ENCODE results near the gene ZBTB46.

Gene ZBTB46

DNA sequence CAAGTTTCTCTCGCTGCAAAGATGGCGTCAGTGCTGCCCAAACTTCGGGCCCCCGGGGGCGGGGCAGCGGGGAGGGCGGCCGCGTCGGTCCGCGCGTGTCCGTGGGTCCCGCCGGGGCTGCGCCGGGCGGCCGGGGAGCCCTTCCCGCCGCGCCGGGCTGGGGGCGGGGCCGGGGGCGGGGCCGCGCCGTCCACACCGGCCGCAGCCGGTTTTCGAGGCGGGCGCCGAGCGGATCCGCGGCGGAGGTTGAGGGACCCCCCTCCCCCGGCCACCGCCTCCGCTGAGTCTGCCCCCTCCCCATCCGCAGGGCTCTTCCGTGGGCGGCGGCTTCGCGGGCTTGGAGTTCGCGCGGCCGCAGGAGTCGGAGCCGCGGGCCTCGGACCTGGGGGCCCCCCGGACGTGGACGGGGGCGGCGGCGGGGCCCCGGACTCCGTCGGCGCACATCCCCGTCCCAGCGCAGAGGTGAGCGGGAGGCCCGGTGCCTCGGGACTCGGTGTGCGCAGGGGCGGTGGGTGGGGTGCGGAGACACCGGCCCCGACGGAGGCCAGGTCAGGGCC is 90.9 kb downstream of the ZBTB46 start:
- TF ChIP-seq ZNF561 (tag by site-specific recombination; IDR thresholded peaks at IDR 0.05; ENCODE audit: borderline replicate concordance) (peak; percentile 67), ZSCAN30 (tag by site-specific recombination; IDR thresholded peaks at IDR 0.05) (peak; percentile 22; the same call in 1 of the 2 replicates), KLF1 (tag by site-specific recombination; IDR thresholded peaks at IDR 0.05) (no peak), KLF10 (tag by site-specific recombination; IDR thresholded peaks at IDR 0.05) (peak; percentile 63), ZNF24 (tag by site-specific recombination; IDR thresholded peaks at IDR 0.05) (no peak), ZNF600 (tag by site-specific recombination; IDR thresholded peaks at IDR 0.05) (no peak), SP2 (tag by site-specific recombination; IDR thresholded peaks at IDR 0.05) (peak; percentile 21; the same call in 1 of the 2 replicates), ZBTB8A (tag by site-specific recombination; IDR thresholded peaks at IDR 0.05) (no peak), ZNF335 (tag by site-specific recombination; conservative IDR thresholded peaks at IDR 0.05) (no peak), EGR2 (tag by site-specific recombination; IDR thresholded peaks at IDR 0.05; ENCODE audit: low read depth) (peak; percentile 4; the same call in 1 of the 2 replicates), ZNF354C (tag by site-specific recombination; IDR thresholded peaks at IDR 0.05; ENCODE audit: borderline replicate concordance, low read depth) (no peak), ZNF121 (tag by site-specific recombination; IDR thresholded peaks at IDR 0.05) (no peak), TCF7L2 (IDR thresholded peaks at IDR 0.05; ENCODE audit: borderline replicate concordance, low read depth, low read length) (no peak), ZFHX2 (tag by site-specific recombination; conservative IDR thresholded peaks at IDR 0.05) (peak; percentile 82), ZBTB7A (tag by site-specific recombination; IDR thresholded peaks at IDR 0.05; ENCODE audit: low read depth) (peak; percentile 44; the same call in 1 of the 2 replicates)
- TF ChIP-seq, protein P1, sequence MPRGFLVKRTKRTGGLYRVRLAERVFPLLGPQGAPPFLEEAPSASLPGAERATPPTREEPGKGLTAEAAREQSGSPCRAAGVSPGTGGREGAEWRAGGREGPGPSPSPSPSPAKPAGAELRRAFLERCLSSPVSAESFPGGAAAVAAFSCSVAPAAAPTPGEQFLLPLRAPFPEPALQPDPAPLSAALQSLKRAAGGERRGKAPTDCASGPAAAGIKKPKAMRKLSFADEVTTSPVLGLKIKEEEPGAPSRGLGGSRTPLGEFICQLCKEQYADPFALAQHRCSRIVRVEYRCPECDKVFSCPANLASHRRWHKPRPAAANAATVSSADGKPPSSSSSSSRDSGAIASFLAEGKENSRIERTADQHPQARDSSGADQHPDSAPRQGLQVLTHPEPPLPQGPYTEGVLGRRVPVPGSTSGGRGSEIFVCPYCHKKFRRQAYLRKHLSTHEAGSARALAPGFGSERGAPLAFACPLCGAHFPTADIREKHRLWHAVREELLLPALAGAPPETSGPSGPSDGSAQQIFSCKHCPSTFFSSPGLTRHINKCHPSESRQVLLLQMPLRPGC (tag by site-specific recombination; IDR thresholded peaks at IDR 0.05) = no peak
- TF ChIP-seq, protein P2, sequence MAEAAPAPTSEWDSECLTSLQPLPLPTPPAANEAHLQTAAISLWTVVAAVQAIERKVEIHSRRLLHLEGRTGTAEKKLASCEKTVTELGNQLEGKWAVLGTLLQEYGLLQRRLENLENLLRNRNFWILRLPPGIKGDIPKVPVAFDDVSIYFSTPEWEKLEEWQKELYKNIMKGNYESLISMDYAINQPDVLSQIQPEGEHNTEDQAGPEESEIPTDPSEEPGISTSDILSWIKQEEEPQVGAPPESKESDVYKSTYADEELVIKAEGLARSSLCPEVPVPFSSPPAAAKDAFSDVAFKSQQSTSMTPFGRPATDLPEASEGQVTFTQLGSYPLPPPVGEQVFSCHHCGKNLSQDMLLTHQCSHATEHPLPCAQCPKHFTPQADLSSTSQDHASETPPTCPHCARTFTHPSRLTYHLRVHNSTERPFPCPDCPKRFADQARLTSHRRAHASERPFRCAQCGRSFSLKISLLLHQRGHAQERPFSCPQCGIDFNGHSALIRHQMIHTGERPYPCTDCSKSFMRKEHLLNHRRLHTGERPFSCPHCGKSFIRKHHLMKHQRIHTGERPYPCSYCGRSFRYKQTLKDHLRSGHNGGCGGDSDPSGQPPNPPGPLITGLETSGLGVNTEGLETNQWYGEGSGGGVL (tag by site-specific recombination; IDR thresholded peaks at IDR 0.05) = peak; percentile 37; the same call in 1 of the 2 replicates
- TF ChIP-seq, protein P3, sequence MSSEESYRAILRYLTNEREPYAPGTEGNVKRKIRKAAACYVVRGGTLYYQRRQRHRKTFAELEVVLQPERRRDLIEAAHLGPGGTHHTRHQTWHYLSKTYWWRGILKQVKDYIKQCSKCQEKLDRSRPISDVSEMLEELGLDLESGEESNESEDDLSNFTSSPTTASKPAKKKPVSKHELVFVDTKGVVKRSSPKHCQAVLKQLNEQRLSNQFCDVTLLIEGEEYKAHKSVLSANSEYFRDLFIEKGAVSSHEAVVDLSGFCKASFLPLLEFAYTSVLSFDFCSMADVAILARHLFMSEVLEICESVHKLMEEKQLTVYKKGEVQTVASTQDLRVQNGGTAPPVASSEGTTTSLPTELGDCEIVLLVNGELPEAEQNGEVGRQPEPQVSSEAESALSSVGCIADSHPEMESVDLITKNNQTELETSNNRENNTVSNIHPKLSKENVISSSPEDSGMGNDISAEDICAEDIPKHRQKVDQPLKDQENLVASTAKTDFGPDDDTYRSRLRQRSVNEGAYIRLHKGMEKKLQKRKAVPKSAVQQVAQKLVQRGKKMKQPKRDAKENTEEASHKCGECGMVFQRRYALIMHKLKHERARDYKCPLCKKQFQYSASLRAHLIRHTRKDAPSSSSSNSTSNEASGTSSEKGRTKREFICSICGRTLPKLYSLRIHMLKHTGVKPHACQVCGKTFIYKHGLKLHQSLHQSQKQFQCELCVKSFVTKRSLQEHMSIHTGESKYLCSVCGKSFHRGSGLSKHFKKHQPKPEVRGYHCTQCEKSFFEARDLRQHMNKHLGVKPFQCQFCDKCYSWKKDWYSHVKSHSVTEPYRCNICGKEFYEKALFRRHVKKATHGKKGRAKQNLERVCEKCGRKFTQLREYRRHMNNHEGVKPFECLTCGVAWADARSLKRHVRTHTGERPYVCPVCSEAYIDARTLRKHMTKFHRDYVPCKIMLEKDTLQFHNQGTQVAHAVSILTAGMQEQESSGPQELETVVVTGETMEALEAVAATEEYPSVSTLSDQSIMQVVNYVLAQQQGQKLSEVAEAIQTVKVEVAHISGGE (tag by site-specific recombination; conservative IDR thresholded peaks at IDR 0.05; ENCODE audit: low read depth) = 0 out of 2 replicates have a peak, but pooled peaks have one; percentile 2
- no peaks in the 10 kb centered on the region for H3K9me3 ChIP-seq (ENCODE audit: control insufficient read depth, insufficient read depth, low read depth, low read length)
- H3K27ac ChIP-seq (ENCODE audit: extremely low read depth, low read depth, low read length) = peak overlapping the region; percentile 79
- ChIA-PET CTCF (interaction anchor here (0.8 kb wide), 1 partner anchor 204 kb away, joined by 3 read pairs; no protein-coding TSS in a partner anchor), POLR2A (interaction anchor here (0.6 to 1.6 kb wide), 8 partner anchors 10 to 240 kb away, joined by 3 to 13 read pairs (median 6); partner anchors contain the start of genes ARFRP1, PRPF6, TPD52L2 and ZGPAT)
- peak overlapping the region; percentile 54 for H3K4me3 ChIP-seq (ENCODE audit: low read depth, low read length)
- H3K4me1 ChIP-seq (ENCODE audit: control insufficient read depth, insufficient read depth, low read length) = no peaks in the 10 kb centered on the region; the same call in 1 of the 2 replicates
- H3K36me3 ChIP-seq (ENCODE audit: control insufficient read depth in 2 of 2, insufficient read depth in 1 of 2, low read length in 2 of 2) = peaks cover 4 to 47% of the 10 kb centered on the region in 2 experiments; a peak in 1 of 3 replicates
